Measurements from ENCODE around the gene FTO. TPM values are rescaled to one million over a fixed set of nuclear protein-coding genes. Genes with fewer than 3 reads are reported as not detected.

The FTO gene
- total RNA-seq, 1 donor: 135 TPM

DNA sequence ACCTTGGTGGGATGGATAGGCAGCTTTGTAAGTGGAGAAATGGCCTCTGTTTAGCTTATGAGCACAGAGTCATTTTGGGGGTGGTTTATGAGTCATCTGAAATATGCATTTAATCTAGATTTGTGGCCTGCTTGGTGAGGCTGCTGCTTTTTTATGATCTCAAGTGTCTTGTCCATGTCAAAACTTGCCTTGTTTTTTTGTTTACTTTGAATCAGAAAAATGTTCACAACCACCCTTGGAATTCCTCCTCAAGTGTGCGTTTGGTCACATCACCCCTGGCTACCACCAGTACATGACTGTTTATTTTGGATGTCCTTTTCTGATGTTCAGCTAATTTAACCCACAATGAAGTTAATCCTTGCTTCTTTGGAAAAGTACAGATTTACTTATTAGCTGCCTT is 64.6 kb downstream of the FTO start:
- TF ChIP-seq, protein P1, sequence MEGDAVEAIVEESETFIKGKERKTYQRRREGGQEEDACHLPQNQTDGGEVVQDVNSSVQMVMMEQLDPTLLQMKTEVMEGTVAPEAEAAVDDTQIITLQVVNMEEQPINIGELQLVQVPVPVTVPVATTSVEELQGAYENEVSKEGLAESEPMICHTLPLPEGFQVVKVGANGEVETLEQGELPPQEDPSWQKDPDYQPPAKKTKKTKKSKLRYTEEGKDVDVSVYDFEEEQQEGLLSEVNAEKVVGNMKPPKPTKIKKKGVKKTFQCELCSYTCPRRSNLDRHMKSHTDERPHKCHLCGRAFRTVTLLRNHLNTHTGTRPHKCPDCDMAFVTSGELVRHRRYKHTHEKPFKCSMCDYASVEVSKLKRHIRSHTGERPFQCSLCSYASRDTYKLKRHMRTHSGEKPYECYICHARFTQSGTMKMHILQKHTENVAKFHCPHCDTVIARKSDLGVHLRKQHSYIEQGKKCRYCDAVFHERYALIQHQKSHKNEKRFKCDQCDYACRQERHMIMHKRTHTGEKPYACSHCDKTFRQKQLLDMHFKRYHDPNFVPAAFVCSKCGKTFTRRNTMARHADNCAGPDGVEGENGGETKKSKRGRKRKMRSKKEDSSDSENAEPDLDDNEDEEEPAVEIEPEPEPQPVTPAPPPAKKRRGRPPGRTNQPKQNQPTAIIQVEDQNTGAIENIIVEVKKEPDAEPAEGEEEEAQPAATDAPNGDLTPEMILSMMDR (IDR thresholded peaks at IDR 0.05; ENCODE audit: insufficient read depth, low read length): no peak
- DNase-seq (ENCODE audit: low read depth): peak; percentile 81
- H3K4me3 ChIP-seq (ENCODE audit: low read depth, low read length): no peak overlapping the region

DNA sequence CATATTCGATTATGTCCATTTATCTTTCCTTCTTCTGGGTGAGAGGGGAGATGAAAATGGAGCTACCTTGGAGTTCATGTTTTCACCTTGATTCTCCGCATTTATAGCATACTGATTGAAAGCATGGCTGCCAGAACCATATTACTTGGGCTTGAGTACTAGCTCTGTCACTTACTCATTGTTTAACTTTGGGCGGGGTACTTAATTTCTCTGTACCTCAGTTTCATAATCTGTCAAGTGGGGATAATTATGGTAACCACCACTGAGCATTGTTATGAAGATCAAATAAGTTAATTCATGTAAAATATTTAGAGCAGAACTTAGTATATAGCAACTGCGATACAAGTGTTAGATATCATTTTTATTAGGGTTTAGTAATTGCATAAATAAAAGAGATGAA is 65.2 kb downstream of the FTO start:
- no peak for DNase-seq (ENCODE audit: low read depth)
- TF ChIP-seq, protein P1 (IDR thresholded peaks at IDR 0.05; ENCODE audit: insufficient read depth, low read length): no peak
- H3K4me3 ChIP-seq (ENCODE audit: low read depth, low read length): no peak overlapping the region

DNA sequence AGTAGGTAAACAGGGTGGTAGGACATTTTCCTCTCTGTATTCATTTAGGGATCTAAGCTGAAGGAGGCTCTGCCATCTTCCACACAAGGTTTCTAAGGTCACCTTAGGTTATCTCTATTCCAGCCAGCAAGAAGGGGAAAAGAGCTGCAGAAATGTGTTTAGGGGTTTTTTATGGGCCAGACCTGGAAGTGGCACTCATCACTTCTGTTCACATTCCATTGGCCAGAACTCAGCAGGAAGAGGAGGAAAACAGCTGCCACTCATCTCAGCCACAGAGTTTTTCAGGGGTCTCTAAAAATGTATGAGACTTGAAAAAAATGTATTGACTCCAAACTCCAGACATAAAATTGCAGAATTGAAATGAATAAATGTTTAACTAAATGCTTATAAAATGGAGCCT is 65.8 kb downstream of the FTO start:
- H3K4me3 ChIP-seq (ENCODE audit: low read depth, low read length): no peak overlapping the region
- no peak for DNase-seq (ENCODE audit: low read depth)
- TF ChIP-seq, protein P1 (IDR thresholded peaks at IDR 0.05; ENCODE audit: insufficient read depth, low read length): no peak

DNA sequence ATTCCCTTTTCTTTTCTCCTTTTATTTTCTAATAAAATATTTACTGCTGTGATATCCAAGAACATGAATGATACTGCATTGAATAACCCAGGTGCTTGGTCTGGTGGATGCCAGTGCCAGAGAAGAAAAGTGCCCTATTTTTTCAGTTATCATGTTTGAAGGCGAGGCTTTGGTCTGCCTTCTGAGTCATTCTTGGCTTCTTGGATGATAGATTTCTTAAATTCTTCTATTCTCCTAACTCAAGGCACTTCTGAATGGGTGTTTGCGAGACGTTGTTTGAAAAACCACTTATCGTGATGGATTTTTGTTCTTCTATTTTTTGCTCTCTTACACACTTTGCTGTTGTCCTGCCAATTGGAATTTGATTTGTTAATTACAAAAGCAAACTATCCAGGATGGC is 66.7 kb downstream of the FTO start:
- DNase-seq (ENCODE audit: low read depth): no peak
- H3K4me3 ChIP-seq (ENCODE audit: low read depth, low read length): no peak overlapping the region
- TF ChIP-seq, protein P1 (IDR thresholded peaks at IDR 0.05; ENCODE audit: insufficient read depth, low read length): no peak

DNA sequence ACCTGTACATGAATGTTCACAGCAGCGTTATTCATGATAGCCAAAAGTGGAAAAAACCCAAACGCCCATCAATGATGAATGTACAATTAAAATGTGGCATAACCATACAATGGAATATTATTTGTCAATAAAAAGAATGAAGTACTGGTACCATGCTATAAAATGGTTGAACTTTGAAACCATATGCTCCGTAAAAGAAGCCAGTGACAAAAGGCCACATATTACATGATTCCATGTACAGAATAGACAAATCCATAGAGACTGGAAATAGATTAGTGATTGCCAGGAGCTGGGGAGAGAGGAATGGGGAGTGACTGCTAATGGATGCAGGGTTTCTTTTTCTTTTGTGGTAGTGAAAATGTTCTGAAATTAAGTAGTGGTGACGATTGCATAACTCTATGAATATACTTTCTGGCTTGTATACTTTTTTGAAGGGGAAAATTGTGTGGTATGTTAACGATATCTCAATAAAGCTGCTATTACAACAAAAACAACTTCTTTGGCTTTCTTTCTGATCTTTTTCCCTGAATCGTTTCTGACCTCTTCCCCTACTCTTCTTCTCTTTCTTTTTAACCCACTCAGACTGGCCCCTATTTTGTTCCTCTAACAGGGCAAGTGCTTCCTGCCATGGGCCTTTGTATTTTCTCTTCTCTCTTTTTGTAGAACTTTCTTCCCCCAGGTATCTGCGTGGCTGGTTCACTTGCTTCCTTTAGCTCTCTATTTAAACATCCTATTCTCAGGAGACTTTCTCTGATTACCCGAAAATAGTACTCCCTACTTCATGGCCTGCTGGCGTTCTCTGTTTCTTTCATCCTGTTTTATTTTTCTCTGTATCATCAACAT is 67.9 kb downstream of the FTO start:
- TF ChIP-seq, protein P1 (IDR thresholded peaks at IDR 0.05; ENCODE audit: insufficient read depth, low read length): no peak
- DNase-seq (ENCODE audit: low read depth): no peak
- H3K4me3 ChIP-seq (ENCODE audit: low read depth, low read length): no peak overlapping the region

DNA sequence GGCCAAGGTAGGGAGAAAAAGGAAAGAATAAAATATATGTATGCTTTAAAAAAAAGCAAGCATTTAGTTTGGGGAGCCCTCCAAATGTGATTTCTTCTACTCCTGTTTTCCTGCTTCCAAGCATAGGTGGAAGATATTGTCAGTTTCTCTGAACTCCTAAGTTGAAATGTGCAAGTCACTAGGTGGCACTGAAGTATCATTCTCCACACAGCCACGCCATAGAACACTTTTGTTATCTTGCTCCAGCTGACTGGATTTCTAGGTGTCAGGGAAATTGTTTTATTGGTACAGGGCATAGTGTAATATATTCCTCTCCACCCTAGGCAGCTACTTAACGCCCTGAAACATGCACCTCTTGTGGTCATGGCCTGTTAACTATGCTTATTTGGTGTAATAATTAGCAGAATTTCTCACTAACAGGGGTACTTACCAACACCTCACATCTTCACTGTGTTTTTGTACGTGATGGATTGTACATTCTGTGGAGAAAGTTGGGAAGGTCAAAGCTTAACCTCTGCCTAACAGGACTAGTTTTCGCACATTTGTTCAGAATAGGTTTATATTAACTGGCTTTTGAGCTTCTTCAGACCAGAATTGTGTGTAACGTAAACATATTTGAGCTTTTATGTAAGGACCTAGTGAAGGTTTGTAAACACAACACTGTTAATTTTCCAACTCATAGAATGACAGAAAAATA is 69.3 kb downstream of the FTO start:
- no peak overlapping the region for H3K4me3 ChIP-seq (ENCODE audit: low read depth, low read length)
- peak; percentile 86 for DNase-seq (ENCODE audit: low read depth)
- TF ChIP-seq, protein P1 (IDR thresholded peaks at IDR 0.05; ENCODE audit: insufficient read depth, low read length): peak; percentile 66

All from fibroblast of the aortic adventitia (primary cell).